CD4-positive, alpha-beta memory T cell (primary cell): ENCODE data around the gene COLQ. TPM values are rescaled to one million over a fixed set of nuclear protein-coding genes. Genes with fewer than 3 reads are reported as not detected.
"Not testable (repeated sequence)": the region's sequence is repeated elsewhere in the genome, so short reads cannot be mapped to it uniquely, and the experiment has no call there.

Experiments
- CTCF ChIA-PET: fragments of 350-600 bp; sonication (Branson Sonifier 250); formaldehyde crosslinking; loops from one replicate; lab custom pipeline; 2021; ENCODE audit warnings: inconsistent platforms; ENCODE audit not compliant: partially characterized antibody; lab: Charles Lee
- POLR2A ChIA-PET: fragments of 350-600 bp; sonication (Branson Sonifier 250); formaldehyde crosslinking; loops from one replicate; lab custom pipeline; 2021; ENCODE audit not compliant: partially characterized antibody; lab: Charles Lee
- DNase-seq, 5 donors: peaks; one replicate each; pipeline versions ENCODE4 v3.0.0 to v3.0.0-alpha.2; 2020 to 2022; ENCODE audit warnings: mixed read lengths in 1 of 5
- H3K27ac ChIP-seq: one replicate; pipeline ENCODE4 v1.7.0; 2013; ENCODE audit warnings: low read depth, low read length
- H3K27me3 ChIP-seq: 2 replicates; pipeline ENCODE4 v1.7.0; 2013; ENCODE audit warnings: mild to moderate bottlenecking, low read length, moderate library complexity; ENCODE audit not compliant: insufficient read depth
- H3K36me3 ChIP-seq: 2 replicates; pipeline ENCODE4 v1.7.0; 2013; ENCODE audit warnings: mild to moderate bottlenecking, low read length, moderate library complexity; ENCODE audit not compliant: insufficient read depth
- H3K4me1 ChIP-seq: 2 replicates; pipeline ENCODE4 v1.7.0; 2013; ENCODE audit warnings: mild to moderate bottlenecking, low read length, moderate library complexity; ENCODE audit not compliant: insufficient read depth
- H3K4me3 ChIP-seq, 2 donors: one replicate each; pipeline ENCODE4 v1.7.0; 2013; ENCODE audit warnings: low read length in 2 of 2, mild to moderate bottlenecking in 1 of 2
- H3K9me3 ChIP-seq, 2 donors: one replicate each; pipeline ENCODE4 v1.7.0; 2013; ENCODE audit warnings: low read length in 2 of 2, control low read depth in 1 of 2; ENCODE audit not compliant: control insufficient read depth in 1 of 2
- H3K27ac Mint-ChIP-seq, 7 donors: one replicate each; pipeline ENCODE4 v1.8.0; 2020 to 2021; ENCODE audit warnings: mixed read lengths in 7 of 7, mild to moderate bottlenecking in 6 of 7, inconsistent platforms in 3 of 7, moderate library complexity in 3 of 7
- H3K27me3 Mint-ChIP-seq, 2 donors: one replicate each; pipeline ENCODE4 v1.8.0; 2020 to 2021; ENCODE audit warnings: mixed read lengths in 2 of 2
- H3K36me3 Mint-ChIP-seq, 2 donors: one replicate each; pipeline ENCODE4 v1.8.0; 2020 to 2021; ENCODE audit warnings: mixed read lengths in 2 of 2, inconsistent platforms in 1 of 2, mild to moderate bottlenecking in 1 of 2
- H3K4me1 Mint-ChIP-seq, 4 donors: one replicate each; pipeline ENCODE4 v1.8.0; 2020 to 2021; ENCODE audit warnings: mixed read lengths in 4 of 4, mild to moderate bottlenecking in 1 of 4
- H3K4me3 Mint-ChIP-seq, 8 donors: one replicate each; pipeline ENCODE4 v1.8.0; 2020 to 2021; ENCODE audit warnings: mixed read lengths in 8 of 8, mild to moderate bottlenecking in 7 of 8, moderate library complexity in 6 of 8, inconsistent platforms in 3 of 8
- H3K9me3 Mint-ChIP-seq, 8 donors: one replicate each; pipeline ENCODE4 v1.8.0; 2020 to 2021; ENCODE audit warnings: mixed read lengths in 8 of 8, mild to moderate bottlenecking in 5 of 8, inconsistent platforms in 3 of 8, moderate library complexity in 1 of 8
- intact Hi-C: fragments of 100-400 bp; cut with micrococcal nuclease; formaldehyde crosslinking; loops from one replicate; pipeline ENCODE4 v1.15.1; 2023
- polyA plus RNA-seq, 2 donors: library from polyadenylated mRNA; unstranded; fragments of 300-500 nt; fragmentation: Illumina TruSeq; gene quantifications; one replicate each; pipeline ENCODE4 v1.2.3, GENCODE V29; 2021
- total RNA-seq, 2 experiments: library from RNA; stranded (reverse); gene quantifications; one replicate each; pipeline ENCODE4 v1.2.3, GENCODE V29; 2021

COLQ gene
- total and polyA plus RNA-seq, 4 experiments from 2014 or later: 2.8 to 9.7 (median 6.2) TPM

DNA sequence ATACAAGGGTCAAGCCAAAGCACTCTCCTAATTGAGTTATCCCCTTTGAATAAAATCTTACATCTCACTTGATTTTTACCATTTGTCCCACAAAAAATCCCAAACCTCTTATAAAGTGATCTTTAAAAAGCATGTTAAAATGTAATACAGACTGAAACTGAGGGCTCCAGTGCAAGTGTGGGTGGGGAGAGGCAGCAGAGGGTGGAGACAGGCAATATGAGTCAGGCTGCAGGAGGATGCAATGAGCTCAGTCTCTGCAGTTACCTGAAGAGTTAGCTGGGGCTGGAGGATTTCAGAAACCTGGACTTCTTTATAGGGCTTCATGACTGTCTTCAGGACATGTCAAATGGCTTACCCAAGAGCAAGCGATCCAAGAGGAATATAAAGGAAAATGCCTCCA is 14.2 kb upstream of the COLQ start:
- POLR2A ChIA-PET: no interaction called here
- Mint-ChIP-seq H3K4me1 (peaks cover 46 to 82% (median 63%) of the 10 kb centered on the region in 4 donors), H3K36me3 (peaks cover 3 to 8% of the 10 kb centered on the region in 2 donors), H3K4me3 (peak overlapping the region; percentile 63 to 93 (median 78)), H3K27me3 (no peaks in the 10 kb centered on the region), H3K9me3 (no peaks in the 10 kb centered on the region), H3K27ac (peak overlapping the region; percentile 73 to 96 (median 90))
- intact Hi-C loops: no loop called here
- CTCF ChIA-PET: interaction anchor here (0.8 to 1.0 kb wide), 3 partner anchors 21 to 418 kb away, joined by 3 to 7 read pairs (median 3); no protein-coding TSS in a partner anchor
- peak in 4 of 5 donors; percentile 14 to 28 (median 21) for DNase-seq
- peaks cover 69% of the 10 kb centered on the region for H3K4me1 ChIP-seq
- H3K27me3 ChIP-seq: no peaks in the 10 kb centered on the region
- peak overlapping the region; percentile 25 for H3K27ac ChIP-seq
- H3K36me3 ChIP-seq: no peaks in the 10 kb centered on the region
- no peaks in the 10 kb centered on the region for H3K9me3 ChIP-seq
- peak overlapping the region in 1 of 2 donors; percentile 3 for H3K4me3 ChIP-seq

DNA sequence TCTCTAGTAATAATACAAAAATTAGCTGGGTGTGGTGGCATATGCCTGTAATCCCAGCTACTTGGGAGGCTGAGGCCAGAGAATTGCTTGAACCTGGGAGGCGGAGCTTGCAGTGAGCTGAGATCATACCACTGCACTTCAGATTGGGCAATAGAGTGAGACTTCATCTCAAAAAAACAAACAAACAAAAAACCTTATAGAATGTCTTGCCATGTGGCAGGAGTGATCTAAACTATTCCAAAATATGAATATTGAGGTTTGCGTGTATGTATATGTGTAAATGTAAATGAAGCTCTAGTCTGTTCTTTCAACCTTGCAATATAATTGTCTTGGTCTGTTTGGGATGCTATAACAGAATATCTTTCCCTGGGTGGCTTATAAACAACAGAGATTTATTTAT is 11.1 kb upstream of the COLQ start:
- H3K9me3 Mint-ChIP-seq, intact Hi-C loops, H3K36me3 ChIP-seq, H3K27me3 ChIP-seq, H3K9me3 ChIP-seq, H3K27ac ChIP-seq, H3K27me3 Mint-ChIP-seq, POLR2A ChIA-PET, DNase-seq, H3K4me3 ChIP-seq, H3K36me3 Mint-ChIP-seq: not testable (repeated sequence)
- H3K4me1 ChIP-seq: peaks cover 68% of the 10 kb centered on the region
- CTCF ChIA-PET: interaction anchor here (1.3 to 1.5 kb wide), 2 partner anchors 10 to 26 kb away, joined by 4 to 6 read pairs; no protein-coding TSS in a partner anchor
- H3K27ac Mint-ChIP-seq: peak overlapping the region in 2 of 7 donors; percentile 54 to 65
- H3K4me1 Mint-ChIP-seq: peaks cover 49 to 81% (median 67%) of the 10 kb centered on the region in 4 donors
- peak overlapping the region in 1 of 8 donors; percentile 0 for H3K4me3 Mint-ChIP-seq

- Histone ChIP-seq H3K36me3 (no peaks in the 10 kb centered on the region), H3K4me3 (no peak overlapping the region), H3K9me3 (no peaks in the 10 kb centered on the region), H3K27me3 (no peaks in the 10 kb centered on the region), H3K4me1 (peaks cover 55% of the 10 kb centered on the region), H3K27ac (no peak overlapping the region)
- H3K27ac Mint-ChIP-seq: peak overlapping the region; percentile 6 to 92 (median 57)
- H3K36me3 Mint-ChIP-seq: peaks cover 3% of the 10 kb centered on the region in 2 donors
- peaks cover 38 to 69% (median 55%) of the 10 kb centered on the region in 4 donors for H3K4me1 Mint-ChIP-seq
- H3K4me3 Mint-ChIP-seq: no peak overlapping the region
- CTCF ChIA-PET: no interaction called here
- POLR2A ChIA-PET: no interaction called here
- DNase-seq: no peak
- no peaks in the 10 kb centered on the region for H3K27me3 Mint-ChIP-seq
- H3K9me3 Mint-ChIP-seq: no peaks in the 10 kb centered on the region
- intact Hi-C loops: no loop called here
These were observed 9.8 kb upstream of the COLQ start for GRCh38 chr3:15531346-15531745.

GRCh38 chr3:15528854-15529537 is 7.5 kb upstream of the COLQ start:
- DNase-seq: peak in 2 of 5 donors; percentile 8 to 12
- POLR2A ChIA-PET: no interaction called here
- CTCF ChIA-PET: interaction anchor here (1.0 kb wide), 1 partner anchor 326 kb away, joined by 3 read pairs; no protein-coding TSS in a partner anchor
- peak overlapping the region; percentile 11 to 71 (median 37) for H3K27ac Mint-ChIP-seq
- peak overlapping the region in 6 of 8 donors; percentile 20 to 76 (median 52) for H3K4me3 Mint-ChIP-seq
- Histone ChIP-seq H3K27ac (no peak overlapping the region), H3K27me3 (no peaks in the 10 kb centered on the region), H3K4me1 (peaks cover 36% of the 10 kb centered on the region), H3K4me3 (no peak overlapping the region), H3K36me3 (no peaks in the 10 kb centered on the region), H3K9me3 (no peaks in the 10 kb centered on the region)
- H3K4me1 Mint-ChIP-seq: peaks cover 26 to 51% (median 38%) of the 10 kb centered on the region in 4 donors
- intact Hi-C loops: no loop called here
- no peaks in the 10 kb centered on the region for H3K9me3 Mint-ChIP-seq
- H3K27me3 Mint-ChIP-seq: no peaks in the 10 kb centered on the region
- peaks cover 3% of the 10 kb centered on the region in 2 donors for H3K36me3 Mint-ChIP-seq

DNA sequence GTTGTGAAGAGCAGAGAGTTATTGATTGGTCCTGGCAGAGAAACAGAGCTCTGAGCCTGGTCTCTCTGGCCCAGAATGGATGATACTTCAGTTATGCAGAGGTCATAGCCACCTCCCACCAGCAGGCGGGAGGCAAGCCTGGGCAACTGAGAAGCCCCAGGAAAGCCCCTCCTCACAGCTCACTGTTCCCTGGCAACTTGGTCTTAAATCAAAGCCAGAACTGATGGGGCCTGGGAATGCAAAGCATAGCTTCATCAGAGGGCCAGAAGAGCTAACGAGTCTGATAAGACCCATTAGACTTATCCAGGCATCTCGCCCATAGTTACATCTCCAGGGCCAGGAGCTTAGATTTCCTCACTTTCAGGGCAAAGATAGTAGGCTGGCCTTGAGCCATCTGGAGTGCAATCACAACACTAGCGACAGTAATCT is 5.5 kb upstream of the COLQ start:
- peaks cover 39% of the 10 kb centered on the region for H3K4me1 ChIP-seq
- Mint-ChIP-seq H3K4me1 (peaks cover 28 to 44% (median 37%) of the 10 kb centered on the region in 4 donors), H3K9me3 (no peaks in the 10 kb centered on the region), H3K36me3 (no peaks in the 10 kb centered on the region), H3K27me3 (no peaks in the 10 kb centered on the region), H3K4me3 (no peak overlapping the region), H3K27ac (peak overlapping the region in 3 of 7 donors; percentile 12 to 68 (median 32))
- no peaks in the 10 kb centered on the region for H3K27me3 ChIP-seq
- intact Hi-C loops: no loop called here
- no peaks in the 10 kb centered on the region for H3K36me3 ChIP-seq
- H3K4me3 ChIP-seq: no peak overlapping the region
- POLR2A ChIA-PET: interaction anchor here (1.1 kb wide), 1 partner anchor 10 kb away, joined by 3 read pairs; no protein-coding TSS in a partner anchor
- DNase-seq: no peak
- H3K27ac ChIP-seq: no peak overlapping the region
- no peaks in the 10 kb centered on the region for H3K9me3 ChIP-seq
- CTCF ChIA-PET: interaction anchor here (1.2 kb wide), 1 partner anchor 14 kb away, joined by 3 read pairs; no protein-coding TSS in a partner anchor

- no peak overlapping the region for H3K27ac ChIP-seq
- peak overlapping the region in 1 of 7 donors; percentile 31 for H3K27ac Mint-ChIP-seq
- no peaks in the 10 kb centered on the region for H3K9me3 Mint-ChIP-seq
- no peak overlapping the region for H3K4me3 ChIP-seq
- no peak for DNase-seq
- H3K27me3 Mint-ChIP-seq: no peaks in the 10 kb centered on the region
- no peaks in the 10 kb centered on the region for H3K36me3 Mint-ChIP-seq
- H3K9me3 ChIP-seq: no peaks in the 10 kb centered on the region
- peaks cover 31 to 40% (median 36%) of the 10 kb centered on the region in 4 donors for H3K4me1 Mint-ChIP-seq
- H3K36me3 ChIP-seq: no peaks in the 10 kb centered on the region
- H3K27me3 ChIP-seq: no peaks in the 10 kb centered on the region
- POLR2A ChIA-PET: no interaction called here
- CTCF ChIA-PET: interaction anchor here (1.3 kb wide), 1 partner anchor 31 kb away, joined by 3 read pairs; no protein-coding TSS in a partner anchor
- peaks cover 31% of the 10 kb centered on the region for H3K4me1 ChIP-seq
- H3K4me3 Mint-ChIP-seq: no peak overlapping the region
- intact Hi-C loops: no loop called here
These were observed 4.3 kb upstream of the COLQ start for GRCh38 chr3:15525790-15526189.

DNA sequence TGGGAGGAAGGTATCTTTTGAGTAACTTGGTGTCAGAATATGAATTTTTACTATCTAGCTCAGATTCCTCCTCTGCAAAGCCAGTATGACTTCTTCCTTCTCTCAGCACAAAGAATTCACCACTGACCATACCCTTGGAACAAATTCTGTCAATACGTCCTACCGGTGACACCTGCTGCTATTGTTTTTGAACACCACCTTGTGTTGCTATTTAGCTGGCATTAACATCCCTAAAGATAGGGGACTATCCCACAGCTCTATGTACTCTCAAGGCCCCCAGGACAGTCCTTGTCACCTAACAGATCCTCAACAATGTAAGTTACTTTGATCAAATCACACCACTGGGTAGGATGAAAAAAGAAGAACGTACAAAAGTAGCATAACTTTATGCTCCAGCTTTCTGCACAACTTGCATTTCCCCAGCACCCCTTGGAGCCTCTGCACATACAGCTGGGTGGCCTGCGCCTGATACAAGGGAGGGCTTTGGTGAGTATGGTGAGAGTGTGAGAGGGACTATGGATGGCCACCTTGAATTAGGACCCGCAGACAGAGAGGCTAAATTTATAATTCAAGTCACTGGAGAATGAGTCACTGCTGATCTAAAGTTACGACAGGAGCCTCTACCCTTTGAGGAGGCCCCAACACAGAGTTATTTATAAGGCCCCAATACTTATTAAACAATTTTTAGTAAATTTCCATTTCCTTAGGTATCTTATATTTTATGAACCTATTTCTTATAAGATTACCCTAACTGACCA is 2.3 kb upstream of the COLQ start:
- intact Hi-C loops: no loop called here
- POLR2A ChIA-PET: no interaction called here
- Mint-ChIP-seq H3K27ac (peak overlapping the region in 3 of 7 donors; percentile 29 to 65 (median 59)), H3K4me3 (no peak overlapping the region), H3K4me1 (peaks cover 19 to 37% (median 28%) of the 10 kb centered on the region in 4 donors), H3K36me3 (no peaks in the 10 kb centered on the region), H3K9me3 (no peaks in the 10 kb centered on the region), H3K27me3 (no peaks in the 10 kb centered on the region)
- no peak for DNase-seq
- Histone ChIP-seq H3K27me3 (no peaks in the 10 kb centered on the region), H3K27ac (no peak overlapping the region), H3K4me3 (no peak overlapping the region), H3K4me1 (peaks cover 12% of the 10 kb centered on the region), H3K9me3 (no peaks in the 10 kb centered on the region), H3K36me3 (no peaks in the 10 kb centered on the region)
- CTCF ChIA-PET: interaction anchor here (1.0 kb wide), 1 partner anchor 11 kb away, joined by 3 read pairs; no protein-coding TSS in a partner anchor
